Gastrocnemius medialis (tissue), 4 donors: ENCODE results near the gene PRUNE2. TPM values are rescaled to one million over a fixed set of nuclear protein-coding genes. Genes with fewer than 3 reads are reported as not detected.

Source experiments
- ATAC-seq, 2 donors: fragments of 150-250 bp; one replicate each; pipeline ENCODE4 v1.9.1; 2016
- DNase-seq, 2 donors: peaks; one replicate each; pipeline ENCODE4 v3.0.0-alpha.2; 2019
- H3K27ac ChIP-seq, 4 donors: fragments of 200-600 bp; sonication (generic); 1 replicate in 1 of 4; 2 replicates in 3 of 4; pipeline ENCODE4 v1.5.1; 2016 to 2018; ENCODE audit warnings: mild to moderate bottlenecking in 2 of 4, moderate library complexity in 1 of 4
- H3K27me3 ChIP-seq, 3 donors: fragments of 200-600 bp; sonication (generic) in 2 of 3; 1 replicate in 1 of 3; 2 replicates in 2 of 3; pipeline versions ENCODE4 v1.5.1 to v1.6.0; 2016 to 2019; ENCODE audit warnings: mild to moderate bottlenecking in 1 of 3, moderate library complexity in 1 of 3
- H3K36me3 ChIP-seq, 2 donors: fragments of 200-600 bp; sonication (generic) in 1 of 2; one replicate each; pipeline ENCODE4 v1.5.1; 2017 to 2018
- H3K4me1 ChIP-seq, 2 donors: fragments of 200-600 bp; sonication (generic) in 1 of 2; one replicate each; pipeline ENCODE4 v1.5.1; 2016 to 2017; ENCODE audit warnings: mild to moderate bottlenecking in 2 of 2
- H3K4me3 ChIP-seq, 4 donors: fragments of 200-600 bp; sonication (generic) in 3 of 4; 1 replicate in 1 of 4; 2 replicates in 3 of 4; pipeline ENCODE4 v1.5.1; 2016 to 2019; ENCODE audit warnings: mild to moderate bottlenecking in 2 of 4
- H3K9me3 ChIP-seq, 3 donors: fragments of 200-600 bp; sonication (generic) in 2 of 3; 1 replicate in 1 of 3; 2 replicates in 2 of 3; pipeline ENCODE4 v1.5.1; 2016 to 2019
- POLR2A ChIP-seq, 2 donors: fragments of 450-650 bp; IDR thresholded peaks; one replicate each; pipeline ENCODE4 v1.6.1; 2017; ENCODE audit warnings: antibody characterized with exemption in 2 of 2, mild to moderate bottlenecking in 2 of 2, moderate library complexity in 2 of 2
- in situ Hi-C, 4 donors: fragments of 200-750 bp; cut with MboI; loops; one replicate each; pipeline versions ENCODE4 v1.15.0 to v1.8.0; 2017; ENCODE audit warnings: low sequenced_read_pairs in 4 of 4
- intact Hi-C: fragments of 100-400 bp; cut with DNase I; formaldehyde crosslinking; loops from one replicate; pipeline ENCODE4 v1.15.1; 2023; ENCODE audit warnings: low total_unique reads
- total RNA-seq, 4 donors: library from RNA; depleted of rRNA; stranded (reverse); fragments of >200 nt; gene quantifications; one replicate each; pipeline versions ENCODE4 v1.1.0 to v1.2.3, GENCODE V29; 2016
- TF ChIP-seq, protein P1 (sequence below), 5 experiments: fragments of 450-650 bp in 3 of 5; fragments of 200-600 bp in 2 of 5; sonication (generic) in 2 of 5; IDR thresholded peaks in 4 of 5; conservative IDR thresholded peaks in 1 of 5; 1 replicate in 4 of 5; 2 replicates in 1 of 5; pipeline ENCODE4 v1.5.1; 2016 to 2019; ENCODE audit warnings: antibody characterized with exemption in 5 of 5, mild to moderate bottlenecking in 3 of 5, moderate library complexity in 3 of 5

The PRUNE2 gene
- total RNA-seq, 4 donors from 2014 or later: 1.6 to 43.5 (median 11.0) TPM

DNA sequence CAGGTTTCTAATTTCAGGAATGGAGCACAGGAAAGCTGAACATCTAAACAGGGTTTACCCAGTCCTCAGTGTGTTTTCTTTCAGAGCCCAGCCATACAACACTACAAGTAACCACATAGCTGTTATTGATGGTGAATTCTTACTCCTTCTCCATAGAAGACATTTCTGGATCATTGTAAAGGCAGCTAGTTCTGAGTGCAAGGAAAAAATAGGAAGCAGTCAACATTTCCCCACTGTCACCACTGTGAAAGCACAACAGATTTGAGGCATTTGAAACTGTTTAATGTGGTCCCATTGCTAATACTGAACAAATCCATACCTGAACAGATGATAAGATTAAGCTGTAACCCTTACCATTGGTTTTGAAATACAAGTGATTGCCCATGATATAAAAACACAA, 286.7 kb downstream of the PRUNE2 start:
- no peak for ATAC-seq
- no peak for DNase-seq
- Histone ChIP-seq H3K36me3 (no peaks in the 10 kb centered on the region), H3K27me3 (no peaks in the 10 kb centered on the region), H3K27ac (no peak overlapping the region), H3K4me3 (no peak overlapping the region), H3K9me3 (no peaks in the 10 kb centered on the region), H3K4me1 (no peaks in the 10 kb centered on the region)
- in situ Hi-C loops: no loop called here
- TF ChIP-seq POLR2A (IDR thresholded peaks at IDR 0.05): no peak
- TF ChIP-seq, protein P1, sequence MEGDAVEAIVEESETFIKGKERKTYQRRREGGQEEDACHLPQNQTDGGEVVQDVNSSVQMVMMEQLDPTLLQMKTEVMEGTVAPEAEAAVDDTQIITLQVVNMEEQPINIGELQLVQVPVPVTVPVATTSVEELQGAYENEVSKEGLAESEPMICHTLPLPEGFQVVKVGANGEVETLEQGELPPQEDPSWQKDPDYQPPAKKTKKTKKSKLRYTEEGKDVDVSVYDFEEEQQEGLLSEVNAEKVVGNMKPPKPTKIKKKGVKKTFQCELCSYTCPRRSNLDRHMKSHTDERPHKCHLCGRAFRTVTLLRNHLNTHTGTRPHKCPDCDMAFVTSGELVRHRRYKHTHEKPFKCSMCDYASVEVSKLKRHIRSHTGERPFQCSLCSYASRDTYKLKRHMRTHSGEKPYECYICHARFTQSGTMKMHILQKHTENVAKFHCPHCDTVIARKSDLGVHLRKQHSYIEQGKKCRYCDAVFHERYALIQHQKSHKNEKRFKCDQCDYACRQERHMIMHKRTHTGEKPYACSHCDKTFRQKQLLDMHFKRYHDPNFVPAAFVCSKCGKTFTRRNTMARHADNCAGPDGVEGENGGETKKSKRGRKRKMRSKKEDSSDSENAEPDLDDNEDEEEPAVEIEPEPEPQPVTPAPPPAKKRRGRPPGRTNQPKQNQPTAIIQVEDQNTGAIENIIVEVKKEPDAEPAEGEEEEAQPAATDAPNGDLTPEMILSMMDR (IDR thresholded peaks at IDR 0.05 in 4 of 5, conservative IDR thresholded peaks at IDR 0.05 in 1 of 5): no peak
- intact Hi-C loops: no loop called here

DNA sequence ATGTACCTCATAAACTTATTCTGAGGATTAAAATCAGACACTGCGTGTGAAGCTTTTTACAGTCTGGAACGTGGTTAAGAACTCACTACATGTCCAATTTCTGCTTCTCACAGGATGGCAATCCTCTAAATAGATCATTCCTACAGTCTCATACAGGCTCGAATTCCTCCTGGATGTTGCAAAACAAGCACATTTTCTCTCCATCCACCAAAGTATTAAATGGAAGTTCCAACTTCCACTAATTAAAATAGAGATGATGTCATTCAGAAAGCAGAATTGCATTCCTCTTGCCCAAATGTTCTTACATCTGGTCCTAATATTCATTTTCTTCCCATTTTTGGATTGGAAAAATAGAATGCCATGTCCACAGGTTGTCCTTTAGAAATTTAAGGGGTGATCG, 287.2 kb downstream of the PRUNE2 start:
- no peak for TF ChIP-seq POLR2A (IDR thresholded peaks at IDR 0.05)
- intact Hi-C loops (no loop called here), in situ Hi-C loops (no loop called here)
- Histone ChIP-seq H3K27me3 (no peaks in the 10 kb centered on the region), H3K27ac (no peak overlapping the region), H3K36me3 (no peaks in the 10 kb centered on the region), H3K4me3 (no peak overlapping the region), H3K4me1 (no peaks in the 10 kb centered on the region), H3K9me3 (no peaks in the 10 kb centered on the region)
- no peak for ATAC-seq
- no peak for DNase-seq

- Histone ChIP-seq H3K4me3 (no peak overlapping the region), H3K9me3 (no peaks in the 10 kb centered on the region), H3K27me3 (no peaks in the 10 kb centered on the region), H3K4me1 (no peaks in the 10 kb centered on the region), H3K27ac (no peak overlapping the region), H3K36me3 (no peaks in the 10 kb centered on the region)
- TF ChIP-seq, protein P1 (IDR thresholded peaks at IDR 0.05 in 4 of 5, conservative IDR thresholded peaks at IDR 0.05 in 1 of 5): no peak
- no peak for TF ChIP-seq POLR2A (IDR thresholded peaks at IDR 0.05)
- in situ Hi-C loops: no loop called here
- intact Hi-C loops: no loop called here
- ATAC-seq (no peak), DNase-seq (no peak)
These were observed 288.3 kb downstream of the PRUNE2 start for GRCh38 chr9:76617497-76618175.

GRCh38 chr9:76616780-76617179, 289.1 kb downstream of the PRUNE2 start:
- in situ Hi-C loops: no loop called here
- no peak for TF ChIP-seq POLR2A (IDR thresholded peaks at IDR 0.05)
- TF ChIP-seq, protein P1 (IDR thresholded peaks at IDR 0.05 in 4 of 5, conservative IDR thresholded peaks at IDR 0.05 in 1 of 5): no peak
- Histone ChIP-seq H3K4me1 (no peaks in the 10 kb centered on the region), H3K9me3 (no peaks in the 10 kb centered on the region), H3K36me3 (no peaks in the 10 kb centered on the region), H3K27me3 (no peaks in the 10 kb centered on the region), H3K4me3 (no peak overlapping the region), H3K27ac (no peak overlapping the region)
- no peak for ATAC-seq
- intact Hi-C loops: no loop called here
- no peak for DNase-seq

GRCh38 chr9:76615177-76615603, 290.7 kb downstream of the PRUNE2 start:
- Histone ChIP-seq H3K4me1 (no peaks in the 10 kb centered on the region), H3K9me3 (no peaks in the 10 kb centered on the region), H3K27ac (no peak overlapping the region), H3K27me3 (no peaks in the 10 kb centered on the region), H3K4me3 (no peak overlapping the region), H3K36me3 (no peaks in the 10 kb centered on the region)
- intact Hi-C loops (no loop called here), in situ Hi-C loops (no loop called here)
- DNase-seq (no peak), ATAC-seq (no peak)
- TF ChIP-seq, protein P1 (IDR thresholded peaks at IDR 0.05 in 4 of 5, conservative IDR thresholded peaks at IDR 0.05 in 1 of 5): no peak
- TF ChIP-seq POLR2A (IDR thresholded peaks at IDR 0.05): no peak
